ENCODE measurements around the gene RUNX1.

The RUNX1 gene

DNA sequence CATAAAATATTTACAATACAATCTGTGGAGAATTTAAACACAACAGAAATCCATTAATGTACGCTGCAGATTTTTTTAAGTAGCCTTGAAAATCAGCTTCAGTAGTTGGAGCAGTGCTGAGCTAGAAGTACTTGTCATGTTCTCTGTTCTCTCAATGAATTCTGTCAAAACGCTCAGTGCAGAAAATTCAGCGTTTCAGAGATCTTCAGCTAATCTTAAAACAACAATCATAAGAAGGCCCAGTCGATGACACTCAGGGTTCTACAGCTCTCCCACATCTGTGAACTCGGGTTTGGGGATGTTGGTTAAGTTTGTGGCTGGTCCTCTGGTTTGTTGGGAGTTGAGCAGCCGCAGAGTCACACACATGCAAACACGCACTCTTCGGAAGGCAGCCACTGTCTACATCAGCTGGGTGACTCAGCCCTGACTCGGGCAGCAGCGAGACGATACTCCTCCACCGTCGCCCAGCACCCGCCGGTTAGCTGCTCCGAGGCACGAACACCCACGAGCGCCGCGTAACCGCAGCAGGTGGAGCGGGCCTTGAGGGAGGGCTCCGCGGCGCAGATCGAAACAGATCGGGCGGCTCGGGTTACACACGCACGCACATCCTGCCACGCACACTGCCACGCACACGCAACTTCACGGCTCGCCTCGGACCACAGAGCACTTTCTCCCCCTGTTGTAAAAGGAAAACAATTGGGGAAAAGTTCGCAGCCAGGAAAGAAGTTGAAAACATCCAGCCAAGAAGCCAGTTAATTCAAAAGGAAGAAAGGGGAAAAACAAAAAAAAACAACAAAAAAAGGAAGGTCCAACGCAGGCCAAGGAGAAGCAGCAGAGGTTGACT, 161.2 kb downstream of the RUNX1 start:
- peaks cover 40% of the 10 kb centered on the region for H3K36me3 ChIP-seq (ENCODE audit: low read depth)
- no peaks in the 10 kb centered on the region for H3K4me1 ChIP-seq (ENCODE audit: insufficient read depth, poor library complexity, severe bottlenecking)
- TF ChIP-seq, protein P1, sequence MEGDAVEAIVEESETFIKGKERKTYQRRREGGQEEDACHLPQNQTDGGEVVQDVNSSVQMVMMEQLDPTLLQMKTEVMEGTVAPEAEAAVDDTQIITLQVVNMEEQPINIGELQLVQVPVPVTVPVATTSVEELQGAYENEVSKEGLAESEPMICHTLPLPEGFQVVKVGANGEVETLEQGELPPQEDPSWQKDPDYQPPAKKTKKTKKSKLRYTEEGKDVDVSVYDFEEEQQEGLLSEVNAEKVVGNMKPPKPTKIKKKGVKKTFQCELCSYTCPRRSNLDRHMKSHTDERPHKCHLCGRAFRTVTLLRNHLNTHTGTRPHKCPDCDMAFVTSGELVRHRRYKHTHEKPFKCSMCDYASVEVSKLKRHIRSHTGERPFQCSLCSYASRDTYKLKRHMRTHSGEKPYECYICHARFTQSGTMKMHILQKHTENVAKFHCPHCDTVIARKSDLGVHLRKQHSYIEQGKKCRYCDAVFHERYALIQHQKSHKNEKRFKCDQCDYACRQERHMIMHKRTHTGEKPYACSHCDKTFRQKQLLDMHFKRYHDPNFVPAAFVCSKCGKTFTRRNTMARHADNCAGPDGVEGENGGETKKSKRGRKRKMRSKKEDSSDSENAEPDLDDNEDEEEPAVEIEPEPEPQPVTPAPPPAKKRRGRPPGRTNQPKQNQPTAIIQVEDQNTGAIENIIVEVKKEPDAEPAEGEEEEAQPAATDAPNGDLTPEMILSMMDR (IDR thresholded peaks at IDR 0.05; ENCODE audit: poor library complexity, severe bottlenecking), result no peak
- no peaks in the 10 kb centered on the region for H3K9me3 ChIP-seq (ENCODE audit: severe bottlenecking)
- H3K27ac ChIP-seq (ENCODE audit: poor library complexity, severe bottlenecking), result peak overlapping the region; percentile 99
- ATAC-seq (ENCODE audit: low read depth), result peak; percentile 72
- DNase-seq (ENCODE audit: low spot score), result peak; percentile 96
- peak overlapping the region; percentile 84 for H3K4me3 ChIP-seq (ENCODE audit: severe bottlenecking)
- no peaks in the 10 kb centered on the region for H3K27me3 ChIP-seq (ENCODE audit: insufficient read depth, poor library complexity, severe bottlenecking)

DNA sequence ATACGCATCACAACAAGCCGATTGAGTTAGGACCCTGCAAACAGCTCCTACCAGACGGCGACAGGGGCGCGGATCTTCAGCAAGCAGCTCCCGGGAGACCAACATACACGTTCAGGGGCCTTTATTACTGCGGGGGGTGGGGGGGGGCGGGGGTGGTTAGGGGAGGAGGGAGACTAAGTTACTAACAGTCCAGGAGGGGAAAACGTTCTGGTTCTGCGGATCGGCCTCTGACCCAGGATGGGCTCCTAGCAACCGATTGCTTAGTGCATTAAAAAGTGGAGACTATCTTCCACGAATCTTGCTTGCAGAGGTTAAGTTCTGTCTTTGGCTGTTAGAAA, 162.0 kb downstream of the RUNX1 start:
- no peaks in the 10 kb centered on the region for H3K27me3 ChIP-seq (ENCODE audit: insufficient read depth, poor library complexity, severe bottlenecking)
- H3K4me3 ChIP-seq (ENCODE audit: severe bottlenecking), result peak overlapping the region; percentile 84
- peaks cover 48% of the 10 kb centered on the region for H3K36me3 ChIP-seq (ENCODE audit: low read depth)
- DNase-seq (ENCODE audit: low spot score), result no peak
- no peaks in the 10 kb centered on the region for H3K9me3 ChIP-seq (ENCODE audit: severe bottlenecking)
- TF ChIP-seq, protein P1 (IDR thresholded peaks at IDR 0.05; ENCODE audit: poor library complexity, severe bottlenecking), result no peak
- peak overlapping the region; percentile 99 for H3K27ac ChIP-seq (ENCODE audit: poor library complexity, severe bottlenecking)
- peaks cover 7% of the 10 kb centered on the region for H3K4me1 ChIP-seq (ENCODE audit: insufficient read depth, poor library complexity, severe bottlenecking)
- ATAC-seq (ENCODE audit: low read depth), result no peak

DNA sequence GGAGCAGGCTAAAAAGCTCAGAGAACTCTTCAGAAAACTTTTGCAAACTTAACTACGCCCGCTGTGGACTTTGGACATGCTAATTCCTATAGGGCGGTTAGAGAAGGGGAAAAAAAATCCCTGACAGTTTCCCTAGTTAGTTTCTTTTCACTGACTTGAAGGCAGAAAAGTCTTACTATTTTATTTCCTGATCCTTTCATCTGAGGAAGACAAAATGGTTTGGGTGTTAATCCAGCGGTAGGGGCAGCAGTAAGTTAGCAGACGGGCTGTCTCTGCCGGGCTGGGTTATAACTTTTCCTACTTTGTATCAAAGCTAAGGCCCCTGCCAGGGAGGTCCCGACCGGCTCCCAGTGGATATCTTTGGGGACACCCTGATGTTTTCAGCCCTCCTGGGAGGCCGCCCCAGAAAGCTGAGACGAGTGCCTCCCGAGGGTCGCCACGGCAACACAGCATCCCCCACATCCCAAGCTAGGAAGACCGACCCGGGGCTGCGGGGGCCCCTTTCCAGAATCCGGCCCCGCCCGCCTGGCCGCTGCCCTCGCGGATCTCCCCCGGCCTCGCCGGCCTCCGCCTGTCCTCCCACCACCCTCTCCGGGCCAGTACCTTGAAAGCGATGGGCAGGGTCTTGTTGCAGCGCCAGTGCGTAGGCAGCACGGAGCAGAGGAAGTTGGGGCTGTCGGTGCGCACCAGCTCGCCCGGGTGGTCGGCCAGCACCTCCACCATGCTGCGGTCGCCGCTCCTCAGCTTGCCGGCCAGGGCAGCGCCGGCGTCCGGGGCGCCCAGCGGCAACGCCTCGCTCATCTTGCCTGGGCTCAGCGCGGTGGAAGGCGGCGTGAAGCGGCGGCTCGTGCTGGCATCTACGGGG, 162.6 kb downstream of the RUNX1 start:
- Histone ChIP-seq H3K4me3 (ENCODE audit: severe bottlenecking) (peak overlapping the region; percentile 84), H3K27me3 (ENCODE audit: insufficient read depth, poor library complexity, severe bottlenecking) (no peaks in the 10 kb centered on the region), H3K36me3 (ENCODE audit: low read depth) (peaks cover 52% of the 10 kb centered on the region), H3K4me1 (ENCODE audit: insufficient read depth, poor library complexity, severe bottlenecking) (peaks cover 11% of the 10 kb centered on the region), H3K27ac (ENCODE audit: poor library complexity, severe bottlenecking) (peak overlapping the region; percentile 99), H3K9me3 (ENCODE audit: severe bottlenecking) (no peaks in the 10 kb centered on the region)
- ATAC-seq (ENCODE audit: low read depth) (no peak), DNase-seq (ENCODE audit: low spot score) (no peak)
- TF ChIP-seq, protein P1 (IDR thresholded peaks at IDR 0.05; ENCODE audit: poor library complexity, severe bottlenecking), result no peak

DNA sequence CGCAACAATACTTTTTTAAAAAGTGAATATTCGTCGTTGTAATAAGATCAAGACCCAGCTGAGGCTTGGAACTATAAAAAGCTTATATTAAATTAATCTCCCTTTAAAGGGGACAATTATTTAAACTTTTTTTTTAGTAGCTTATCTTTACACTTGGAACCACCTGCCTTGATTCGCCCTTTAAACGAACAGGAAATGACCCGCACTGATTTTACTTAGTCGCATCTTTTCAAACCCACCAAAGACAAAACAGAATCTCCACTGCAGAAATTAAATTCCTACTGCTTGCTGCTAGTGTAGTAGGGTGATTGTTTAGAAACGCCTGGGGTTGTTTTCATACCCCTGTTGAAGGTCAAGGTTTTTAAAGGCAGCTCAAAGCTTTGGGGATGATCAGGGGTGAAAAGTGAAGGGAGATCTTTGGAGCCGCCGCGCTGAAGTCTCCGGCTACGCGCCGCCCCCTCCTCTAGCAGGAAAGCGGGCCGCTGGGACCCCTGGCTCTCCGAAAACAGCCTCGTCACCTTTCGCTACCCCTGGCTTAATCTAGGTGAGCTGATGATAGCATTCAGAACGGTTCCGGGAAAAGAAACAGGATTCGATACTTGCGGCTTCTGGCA, 163.4 kb downstream of the RUNX1 start:
- peak overlapping the region; percentile 99 for H3K27ac ChIP-seq (ENCODE audit: poor library complexity, severe bottlenecking)
- TF ChIP-seq, protein P1 (IDR thresholded peaks at IDR 0.05; ENCODE audit: poor library complexity, severe bottlenecking), result no peak
- H3K4me3 ChIP-seq (ENCODE audit: severe bottlenecking), result peak overlapping the region; percentile 84
- H3K4me1 ChIP-seq (ENCODE audit: insufficient read depth, poor library complexity, severe bottlenecking), result peaks cover 19% of the 10 kb centered on the region
- peaks cover 59% of the 10 kb centered on the region for H3K36me3 ChIP-seq (ENCODE audit: low read depth)
- H3K27me3 ChIP-seq (ENCODE audit: insufficient read depth, poor library complexity, severe bottlenecking), result no peaks in the 10 kb centered on the region
- H3K9me3 ChIP-seq (ENCODE audit: severe bottlenecking), result no peaks in the 10 kb centered on the region
- ATAC-seq (ENCODE audit: low read depth) (no peak), DNase-seq (ENCODE audit: low spot score) (no peak)

All from RWPE2 (cell line).